Panc1 (cell line): ENCODE results near the gene ITGAL.
"Not testable (repeated sequence)": the region's sequence is repeated elsewhere in the genome, so short reads cannot be mapped to it uniquely, and the experiment has no call there.

Source experiments
- POLR2AphosphoS5 ChIP-seq: IDR thresholded peaks from 2 replicates; pipeline ENCODE4 v1.6.1; 2012; ENCODE audit warnings: mild to moderate bottlenecking, low read depth, low read length, moderate library complexity
- TCF7L2 ChIP-seq: IDR thresholded peaks from 2 replicates; pipeline ENCODE4 v1.6.1; 2011; ENCODE audit warnings: mild to moderate bottlenecking, low read depth, low read length, inconsistent platforms
- TF ChIP-seq, protein P1 (sequence below): fragments of 450-650 bp; IDR thresholded peaks from 2 replicates; pipeline ENCODE4 v1.5.1; 2017; ENCODE audit warnings: mild to moderate bottlenecking
- TF ChIP-seq, protein P2 (sequence below), 2 experiments: IDR thresholded peaks; 2 replicates each; pipeline ENCODE4 v1.6.1; 2011 to 2012; ENCODE audit warnings: low read depth in 2 of 2, control low read depth in 1 of 2, low read length in 1 of 2, mild to moderate bottlenecking in 1 of 2, moderate library complexity in 1 of 2; ENCODE audit not compliant: insufficient read depth in 1 of 2

DNA sequence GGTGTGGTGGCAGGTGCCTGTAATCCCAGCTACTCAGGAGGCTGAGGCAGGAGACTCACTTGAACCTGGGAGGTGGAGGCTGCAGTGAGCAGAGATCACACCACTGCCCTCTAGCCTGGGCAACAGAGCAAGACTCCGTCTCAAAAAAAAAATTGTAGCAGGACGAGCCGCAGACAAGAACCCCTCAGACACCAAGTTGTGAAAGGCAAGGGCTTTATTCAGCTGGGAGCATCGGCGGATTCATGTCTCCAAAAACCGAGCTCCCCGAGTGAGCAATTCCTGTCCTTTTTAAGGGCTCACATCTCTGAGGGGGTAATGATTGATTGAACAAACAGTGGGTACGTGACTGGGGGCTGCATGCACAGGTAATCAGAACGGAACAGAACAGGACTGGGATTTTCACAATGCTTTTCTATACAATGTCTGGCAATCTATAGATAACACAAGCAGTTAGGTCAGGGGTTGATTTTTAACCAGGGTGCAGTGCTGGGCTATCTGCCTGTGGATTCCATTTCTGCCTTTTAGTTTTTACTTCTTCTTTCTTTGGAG, 68.4 kb downstream of the ITGAL start:
- TF ChIP-seq POLR2AphosphoS5, TCF7L2: not testable (repeated sequence)
- TF ChIP-seq, protein P1, sequence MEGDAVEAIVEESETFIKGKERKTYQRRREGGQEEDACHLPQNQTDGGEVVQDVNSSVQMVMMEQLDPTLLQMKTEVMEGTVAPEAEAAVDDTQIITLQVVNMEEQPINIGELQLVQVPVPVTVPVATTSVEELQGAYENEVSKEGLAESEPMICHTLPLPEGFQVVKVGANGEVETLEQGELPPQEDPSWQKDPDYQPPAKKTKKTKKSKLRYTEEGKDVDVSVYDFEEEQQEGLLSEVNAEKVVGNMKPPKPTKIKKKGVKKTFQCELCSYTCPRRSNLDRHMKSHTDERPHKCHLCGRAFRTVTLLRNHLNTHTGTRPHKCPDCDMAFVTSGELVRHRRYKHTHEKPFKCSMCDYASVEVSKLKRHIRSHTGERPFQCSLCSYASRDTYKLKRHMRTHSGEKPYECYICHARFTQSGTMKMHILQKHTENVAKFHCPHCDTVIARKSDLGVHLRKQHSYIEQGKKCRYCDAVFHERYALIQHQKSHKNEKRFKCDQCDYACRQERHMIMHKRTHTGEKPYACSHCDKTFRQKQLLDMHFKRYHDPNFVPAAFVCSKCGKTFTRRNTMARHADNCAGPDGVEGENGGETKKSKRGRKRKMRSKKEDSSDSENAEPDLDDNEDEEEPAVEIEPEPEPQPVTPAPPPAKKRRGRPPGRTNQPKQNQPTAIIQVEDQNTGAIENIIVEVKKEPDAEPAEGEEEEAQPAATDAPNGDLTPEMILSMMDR: not testable (repeated sequence)
- TF ChIP-seq, protein P2, sequence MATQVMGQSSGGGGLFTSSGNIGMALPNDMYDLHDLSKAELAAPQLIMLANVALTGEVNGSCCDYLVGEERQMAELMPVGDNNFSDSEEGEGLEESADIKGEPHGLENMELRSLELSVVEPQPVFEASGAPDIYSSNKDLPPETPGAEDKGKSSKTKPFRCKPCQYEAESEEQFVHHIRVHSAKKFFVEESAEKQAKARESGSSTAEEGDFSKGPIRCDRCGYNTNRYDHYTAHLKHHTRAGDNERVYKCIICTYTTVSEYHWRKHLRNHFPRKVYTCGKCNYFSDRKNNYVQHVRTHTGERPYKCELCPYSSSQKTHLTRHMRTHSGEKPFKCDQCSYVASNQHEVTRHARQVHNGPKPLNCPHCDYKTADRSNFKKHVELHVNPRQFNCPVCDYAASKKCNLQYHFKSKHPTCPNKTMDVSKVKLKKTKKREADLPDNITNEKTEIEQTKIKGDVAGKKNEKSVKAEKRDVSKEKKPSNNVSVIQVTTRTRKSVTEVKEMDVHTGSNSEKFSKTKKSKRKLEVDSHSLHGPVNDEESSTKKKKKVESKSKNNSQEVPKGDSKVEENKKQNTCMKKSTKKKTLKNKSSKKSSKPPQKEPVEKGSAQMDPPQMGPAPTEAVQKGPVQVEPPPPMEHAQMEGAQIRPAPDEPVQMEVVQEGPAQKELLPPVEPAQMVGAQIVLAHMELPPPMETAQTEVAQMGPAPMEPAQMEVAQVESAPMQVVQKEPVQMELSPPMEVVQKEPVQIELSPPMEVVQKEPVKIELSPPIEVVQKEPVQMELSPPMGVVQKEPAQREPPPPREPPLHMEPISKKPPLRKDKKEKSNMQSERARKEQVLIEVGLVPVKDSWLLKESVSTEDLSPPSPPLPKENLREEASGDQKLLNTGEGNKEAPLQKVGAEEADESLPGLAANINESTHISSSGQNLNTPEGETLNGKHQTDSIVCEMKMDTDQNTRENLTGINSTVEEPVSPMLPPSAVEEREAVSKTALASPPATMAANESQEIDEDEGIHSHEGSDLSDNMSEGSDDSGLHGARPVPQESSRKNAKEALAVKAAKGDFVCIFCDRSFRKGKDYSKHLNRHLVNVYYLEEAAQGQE (IDR thresholded peaks at IDR 0.05; ENCODE audit: insufficient read depth in 1 of 2, low read depth in 2 of 2, low read length in 1 of 2): not testable (repeated sequence)
